ENCODE data around the gene ZBTB46.
A peak's percentile ranks its signal among the peaks of the same experiment; 100 is the strongest.
"Not testable (repeated sequence)": the region's sequence is repeated elsewhere in the genome, so short reads cannot be mapped to it uniquely, and the experiment has no call there.

The ZBTB46 gene

DNA sequence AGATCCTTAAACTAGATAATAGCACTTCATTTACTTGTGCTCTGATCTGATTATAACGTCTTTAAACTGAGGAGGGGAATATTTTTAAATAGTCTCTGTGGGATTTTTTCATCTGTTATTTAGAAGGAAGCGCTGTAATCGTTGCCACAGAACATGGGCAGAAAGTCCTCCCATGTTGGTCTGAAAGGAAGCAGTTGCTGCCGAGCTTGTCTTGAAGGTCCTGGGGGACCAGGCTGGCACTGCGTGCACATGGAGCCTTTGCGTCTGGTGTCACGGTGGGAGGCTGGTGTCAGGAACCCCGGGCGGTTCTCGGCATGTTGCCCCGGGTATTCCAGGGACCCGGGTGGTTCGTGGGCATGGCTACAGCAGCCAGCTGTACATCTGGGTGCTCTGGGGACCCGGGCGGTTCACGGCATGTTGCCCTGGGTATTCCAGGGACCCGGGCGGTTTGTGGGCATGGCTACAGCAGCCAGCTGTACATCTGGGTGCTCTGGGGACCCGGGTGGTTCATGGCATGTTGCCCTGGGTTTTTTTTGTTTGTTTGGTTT lies 45.5 kb upstream of the ZBTB46 start:
- Histone ChIP-seq H3K4me3 (ENCODE audit: low read length, poor library complexity, severe bottlenecking) (no peak overlapping the region), H2AFZ (ENCODE audit: low read length) (no peak overlapping the region), H3K9ac (ENCODE audit: low read depth, low read length, poor library complexity, severe bottlenecking) (no peak overlapping the region), H3K27me3 (ENCODE audit: insufficient read depth, low read length, poor library complexity, severe bottlenecking) (no peaks in the 10 kb centered on the region), H3K4me2 (ENCODE audit: low read depth, low read length, poor library complexity, severe bottlenecking) (no peak overlapping the region), H3K4me1 (ENCODE audit: insufficient read depth, low read length, poor library complexity, severe bottlenecking) (peaks cover 7% of the 10 kb centered on the region), H4K20me1 (ENCODE audit: insufficient read depth, low read length, poor library complexity, severe bottlenecking) (no peaks in the 10 kb centered on the region), H3K79me2 (ENCODE audit: insufficient read depth, low read length) (peaks cover 14% of the 10 kb centered on the region; the same call in 1 of the 2 replicates), H3F3A (ENCODE audit: low read depth) (no peaks in the 10 kb centered on the region), H3K9me2 (replicated peaks; ENCODE audit: low read depth, low read length) (no peaks in the 10 kb centered on the region), H3K36me3 (ENCODE audit: insufficient read depth, low read length) (peaks cover 31% of the 10 kb centered on the region; the same call in 1 of the 2 replicates), H3K9me3 (ENCODE audit: insufficient read depth, low read depth, low read length) (no peaks in the 10 kb centered on the region)
- TF ChIP-seq, protein P1, sequence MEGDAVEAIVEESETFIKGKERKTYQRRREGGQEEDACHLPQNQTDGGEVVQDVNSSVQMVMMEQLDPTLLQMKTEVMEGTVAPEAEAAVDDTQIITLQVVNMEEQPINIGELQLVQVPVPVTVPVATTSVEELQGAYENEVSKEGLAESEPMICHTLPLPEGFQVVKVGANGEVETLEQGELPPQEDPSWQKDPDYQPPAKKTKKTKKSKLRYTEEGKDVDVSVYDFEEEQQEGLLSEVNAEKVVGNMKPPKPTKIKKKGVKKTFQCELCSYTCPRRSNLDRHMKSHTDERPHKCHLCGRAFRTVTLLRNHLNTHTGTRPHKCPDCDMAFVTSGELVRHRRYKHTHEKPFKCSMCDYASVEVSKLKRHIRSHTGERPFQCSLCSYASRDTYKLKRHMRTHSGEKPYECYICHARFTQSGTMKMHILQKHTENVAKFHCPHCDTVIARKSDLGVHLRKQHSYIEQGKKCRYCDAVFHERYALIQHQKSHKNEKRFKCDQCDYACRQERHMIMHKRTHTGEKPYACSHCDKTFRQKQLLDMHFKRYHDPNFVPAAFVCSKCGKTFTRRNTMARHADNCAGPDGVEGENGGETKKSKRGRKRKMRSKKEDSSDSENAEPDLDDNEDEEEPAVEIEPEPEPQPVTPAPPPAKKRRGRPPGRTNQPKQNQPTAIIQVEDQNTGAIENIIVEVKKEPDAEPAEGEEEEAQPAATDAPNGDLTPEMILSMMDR (conservative IDR thresholded peaks at IDR 0.05; ENCODE audit: low read length), result no peak
- no peak for TF ChIP-seq EZH2phosphoT487 (IDR thresholded peaks at IDR 0.05; ENCODE audit: borderline replicate concordance)

DNA sequence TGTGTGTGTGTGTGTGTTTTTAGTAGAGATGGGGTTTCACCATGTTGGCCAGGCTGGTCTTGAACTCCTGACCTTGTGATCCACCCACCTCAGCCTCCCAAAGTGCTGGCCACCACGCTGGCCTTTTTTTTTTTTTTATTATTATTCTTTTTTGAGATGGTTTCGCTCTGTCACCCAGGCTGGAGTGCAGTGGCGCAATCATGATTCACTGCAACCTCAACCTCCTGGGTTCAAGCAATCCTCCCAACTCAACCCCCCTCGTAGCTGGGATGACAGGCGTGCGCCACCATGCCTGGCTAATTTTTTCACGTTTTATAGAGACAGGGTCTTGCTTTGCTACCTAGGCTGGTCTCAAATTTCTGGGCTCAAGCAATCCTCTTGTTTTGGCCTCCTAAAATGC lies 43.2 kb upstream of the ZBTB46 start:
- not testable (repeated sequence) for H3K9me3 ChIP-seq (ENCODE audit: insufficient read depth, low read depth, low read length)
- peaks cover 41% of the 10 kb centered on the region; the same call in 1 of the 2 replicates for H3K36me3 ChIP-seq (ENCODE audit: insufficient read depth, low read length)
- peaks cover 15% of the 10 kb centered on the region; the same call in 1 of the 2 replicates for H3K79me2 ChIP-seq (ENCODE audit: insufficient read depth, low read length)

DNA sequence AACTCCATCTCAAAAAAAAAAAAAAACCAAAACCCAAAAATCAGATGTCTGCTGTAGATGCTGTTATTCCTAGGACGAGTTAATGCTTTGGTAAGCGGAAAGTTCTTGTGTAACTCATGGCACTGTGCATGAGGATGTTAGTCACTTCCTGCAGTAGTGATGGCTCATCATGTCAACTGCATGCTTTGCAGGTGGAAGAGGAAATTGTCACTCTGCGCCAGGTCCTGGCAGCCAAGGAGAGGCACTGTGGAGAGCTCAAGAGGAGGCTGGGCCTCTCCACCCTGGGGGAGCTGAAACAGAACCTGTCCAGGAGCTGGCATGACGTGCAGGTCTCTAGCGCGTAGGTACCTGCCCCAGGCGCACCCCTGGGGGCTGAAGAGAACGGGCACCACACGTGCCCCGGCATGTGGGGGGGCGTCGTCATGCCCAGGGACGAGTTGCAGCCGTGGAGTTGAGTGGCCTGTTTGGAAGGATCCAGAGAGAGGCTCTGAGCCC lies 42.5 kb upstream of the ZBTB46 start:
- no peaks in the 10 kb centered on the region for H3K9me2 ChIP-seq (replicated peaks; ENCODE audit: low read depth, low read length)
- no peaks in the 10 kb centered on the region for H3F3A ChIP-seq (ENCODE audit: low read depth)
- H3K79me2 ChIP-seq (ENCODE audit: insufficient read depth, low read length), result peaks cover 16% of the 10 kb centered on the region; the same call in 1 of the 2 replicates
- H3K9me3 ChIP-seq (ENCODE audit: insufficient read depth, low read depth, low read length), result no peaks in the 10 kb centered on the region
- no peak overlapping the region for H3K4me3 ChIP-seq (ENCODE audit: low read length, poor library complexity, severe bottlenecking)
- no peak overlapping the region for H3K9ac ChIP-seq (ENCODE audit: low read depth, low read length, poor library complexity, severe bottlenecking)
- no peaks in the 10 kb centered on the region for H4K20me1 ChIP-seq (ENCODE audit: insufficient read depth, low read length, poor library complexity, severe bottlenecking)
- peaks cover 45% of the 10 kb centered on the region; the same call in 1 of the 2 replicates for H3K36me3 ChIP-seq (ENCODE audit: insufficient read depth, low read length)
- peak overlapping the region; percentile 13 for H3K4me2 ChIP-seq (ENCODE audit: low read depth, low read length, poor library complexity, severe bottlenecking)
- H3K27me3 ChIP-seq (ENCODE audit: insufficient read depth, low read length, poor library complexity, severe bottlenecking), result no peaks in the 10 kb centered on the region
- H2AFZ ChIP-seq (ENCODE audit: low read length), result no peak overlapping the region
- peaks cover 7% of the 10 kb centered on the region for H3K4me1 ChIP-seq (ENCODE audit: insufficient read depth, low read length, poor library complexity, severe bottlenecking)
- TF ChIP-seq EZH2phosphoT487 (IDR thresholded peaks at IDR 0.05; ENCODE audit: borderline replicate concordance), result no peak
- TF ChIP-seq, protein P1 (conservative IDR thresholded peaks at IDR 0.05; ENCODE audit: low read length), result no peak

More for the DNA sequence above, 43.2 kb upstream of the ZBTB46 start:
- not testable (repeated sequence) for H3K4me2 ChIP-seq (ENCODE audit: low read depth, low read length, poor library complexity, severe bottlenecking); H2AFZ ChIP-seq (ENCODE audit: low read length); H3K27me3 ChIP-seq (ENCODE audit: insufficient read depth, low read length, poor library complexity, severe bottlenecking); H3K9ac ChIP-seq (ENCODE audit: low read depth, low read length, poor library complexity, severe bottlenecking); H4K20me1 ChIP-seq (ENCODE audit: insufficient read depth, low read length, poor library complexity, severe bottlenecking); H3K4me1 ChIP-seq (ENCODE audit: insufficient read depth, low read length, poor library complexity, severe bottlenecking); H3F3A ChIP-seq (ENCODE audit: low read depth); H3K4me3 ChIP-seq (ENCODE audit: low read length, poor library complexity, severe bottlenecking); H3K9me2 ChIP-seq (replicated peaks; ENCODE audit: low read depth, low read length)

DNA sequence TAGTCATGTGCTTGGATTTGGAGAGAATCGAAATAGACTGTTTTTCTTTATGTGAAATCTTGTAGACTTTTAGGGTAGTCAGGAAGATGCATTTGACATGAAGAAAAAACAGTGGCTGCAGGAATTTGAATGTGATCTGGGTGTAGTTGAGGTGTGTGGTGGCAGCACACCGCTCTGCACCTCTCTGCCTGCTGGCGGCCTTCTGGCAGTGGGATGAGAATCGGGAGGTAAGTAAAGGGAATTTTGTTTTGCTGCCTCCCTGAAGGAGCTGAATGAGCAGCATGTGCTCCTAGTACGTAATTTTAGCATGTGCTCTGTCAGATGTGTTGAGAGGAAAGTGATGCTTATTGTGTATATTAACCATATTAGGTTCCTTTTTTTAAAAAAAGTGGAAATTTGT lies 37.2 kb upstream of the ZBTB46 start:
- TF ChIP-seq, protein P1 (conservative IDR thresholded peaks at IDR 0.05; ENCODE audit: low read length), result no peak
- TF ChIP-seq EZH2phosphoT487 (IDR thresholded peaks at IDR 0.05; ENCODE audit: borderline replicate concordance), result no peak
- no peaks in the 10 kb centered on the region for H3K9me2 ChIP-seq (replicated peaks; ENCODE audit: low read depth, low read length)
- H3K4me3 ChIP-seq (ENCODE audit: low read length, poor library complexity, severe bottlenecking), result no peak overlapping the region
- H3K79me2 ChIP-seq (ENCODE audit: insufficient read depth, low read length), result peaks cover 51% of the 10 kb centered on the region
- no peaks in the 10 kb centered on the region for H3K27me3 ChIP-seq (ENCODE audit: insufficient read depth, low read length, poor library complexity, severe bottlenecking)
- peaks cover 5% of the 10 kb centered on the region for H4K20me1 ChIP-seq (ENCODE audit: insufficient read depth, low read length, poor library complexity, severe bottlenecking)
- H3K36me3 ChIP-seq (ENCODE audit: insufficient read depth, low read length), result peaks cover 19% of the 10 kb centered on the region; the same call in 1 of the 2 replicates
- H2AFZ ChIP-seq (ENCODE audit: low read length), result no peak overlapping the region
- peaks cover 24% of the 10 kb centered on the region for H3K4me1 ChIP-seq (ENCODE audit: insufficient read depth, low read length, poor library complexity, severe bottlenecking)
- H3K9ac ChIP-seq (ENCODE audit: low read depth, low read length, poor library complexity, severe bottlenecking), result peak overlapping the region; percentile 30
- H3F3A ChIP-seq (ENCODE audit: low read depth), result no peaks in the 10 kb centered on the region
- peak overlapping the region; percentile 35 for H3K4me2 ChIP-seq (ENCODE audit: low read depth, low read length, poor library complexity, severe bottlenecking)
- H3K9me3 ChIP-seq (ENCODE audit: insufficient read depth, low read depth, low read length), result no peaks in the 10 kb centered on the region

DNA sequence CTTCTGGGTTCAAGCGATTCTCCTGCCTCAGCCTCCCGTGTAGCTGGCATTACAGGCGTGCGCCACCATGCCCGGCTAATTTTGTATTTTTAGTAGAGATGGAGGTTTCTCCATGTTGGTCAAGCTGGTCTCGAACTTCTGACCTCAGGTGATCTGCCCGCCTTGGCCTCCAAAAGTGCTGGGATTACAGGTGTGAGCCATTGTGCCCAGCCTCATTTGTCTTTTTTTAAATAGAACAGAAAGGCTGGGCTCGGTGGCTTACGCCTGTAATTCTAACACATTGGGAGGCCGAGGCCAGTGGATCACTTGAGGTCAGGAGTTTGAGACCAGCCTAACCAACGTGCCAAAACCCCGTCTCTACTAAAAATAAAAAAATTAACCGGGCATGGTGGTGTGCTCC lies 36.0 kb upstream of the ZBTB46 start:
- peaks cover 16% of the 10 kb centered on the region; the same call in 1 of the 2 replicates for H3K36me3 ChIP-seq (ENCODE audit: insufficient read depth, low read length)
- not testable (repeated sequence) for H2AFZ ChIP-seq (ENCODE audit: low read length); H4K20me1 ChIP-seq (ENCODE audit: insufficient read depth, low read length, poor library complexity, severe bottlenecking); H3K4me3 ChIP-seq (ENCODE audit: low read length, poor library complexity, severe bottlenecking); H3K9me2 ChIP-seq (replicated peaks; ENCODE audit: low read depth, low read length); H3K9me3 ChIP-seq (ENCODE audit: insufficient read depth, low read depth, low read length); H3K27me3 ChIP-seq (ENCODE audit: insufficient read depth, low read length, poor library complexity, severe bottlenecking); H3F3A ChIP-seq (ENCODE audit: low read depth)
- peak overlapping the region; percentile 99 for H3K4me2 ChIP-seq (ENCODE audit: low read depth, low read length, poor library complexity, severe bottlenecking)
- H3K4me1 ChIP-seq (ENCODE audit: insufficient read depth, low read length, poor library complexity, severe bottlenecking), result peaks cover 23% of the 10 kb centered on the region
- H3K9ac ChIP-seq (ENCODE audit: low read depth, low read length, poor library complexity, severe bottlenecking), result peak overlapping the region; percentile 94
- H3K79me2 ChIP-seq (ENCODE audit: insufficient read depth, low read length), result peaks cover 62% of the 10 kb centered on the region
